ENCODE results near the gene GIN1.
"Not testable (repeated sequence)": the region's sequence is repeated elsewhere in the genome, so short reads cannot be mapped to it uniquely, and the experiment has no call there.

Gene GIN1

DNA sequence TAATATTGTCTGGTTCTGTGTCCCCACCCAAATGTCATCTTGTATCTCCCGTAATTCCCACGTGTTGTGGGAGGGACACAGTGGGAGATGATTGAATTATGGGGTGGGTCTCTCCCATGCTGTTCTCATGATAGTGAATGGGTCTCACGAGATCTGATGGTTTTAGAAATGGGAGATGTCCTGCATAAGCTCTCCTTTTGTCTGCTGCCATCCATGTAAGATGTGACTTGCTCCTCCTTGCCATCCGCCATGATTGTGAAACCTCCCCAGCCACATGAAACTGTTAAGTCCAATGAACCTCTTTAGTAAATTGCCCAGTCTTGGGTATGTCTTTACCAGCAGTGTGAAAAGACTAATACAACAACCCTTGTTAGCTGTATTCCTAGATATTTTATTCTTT, 44.5 kb downstream of the GIN1 start:
- DNase-seq (ENCODE audit: low read depth in 2 of 2) = no peak
- no peak overlapping the region for H3K4me3 ChIP-seq (replicated peaks in 1 of 2; ENCODE audit: low read depth in 2 of 2, low read length in 2 of 2)
- TF ChIP-seq, protein P1, sequence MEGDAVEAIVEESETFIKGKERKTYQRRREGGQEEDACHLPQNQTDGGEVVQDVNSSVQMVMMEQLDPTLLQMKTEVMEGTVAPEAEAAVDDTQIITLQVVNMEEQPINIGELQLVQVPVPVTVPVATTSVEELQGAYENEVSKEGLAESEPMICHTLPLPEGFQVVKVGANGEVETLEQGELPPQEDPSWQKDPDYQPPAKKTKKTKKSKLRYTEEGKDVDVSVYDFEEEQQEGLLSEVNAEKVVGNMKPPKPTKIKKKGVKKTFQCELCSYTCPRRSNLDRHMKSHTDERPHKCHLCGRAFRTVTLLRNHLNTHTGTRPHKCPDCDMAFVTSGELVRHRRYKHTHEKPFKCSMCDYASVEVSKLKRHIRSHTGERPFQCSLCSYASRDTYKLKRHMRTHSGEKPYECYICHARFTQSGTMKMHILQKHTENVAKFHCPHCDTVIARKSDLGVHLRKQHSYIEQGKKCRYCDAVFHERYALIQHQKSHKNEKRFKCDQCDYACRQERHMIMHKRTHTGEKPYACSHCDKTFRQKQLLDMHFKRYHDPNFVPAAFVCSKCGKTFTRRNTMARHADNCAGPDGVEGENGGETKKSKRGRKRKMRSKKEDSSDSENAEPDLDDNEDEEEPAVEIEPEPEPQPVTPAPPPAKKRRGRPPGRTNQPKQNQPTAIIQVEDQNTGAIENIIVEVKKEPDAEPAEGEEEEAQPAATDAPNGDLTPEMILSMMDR (IDR thresholded peaks at IDR 0.05; ENCODE audit: low read depth, low read length) = no peak

DNA sequence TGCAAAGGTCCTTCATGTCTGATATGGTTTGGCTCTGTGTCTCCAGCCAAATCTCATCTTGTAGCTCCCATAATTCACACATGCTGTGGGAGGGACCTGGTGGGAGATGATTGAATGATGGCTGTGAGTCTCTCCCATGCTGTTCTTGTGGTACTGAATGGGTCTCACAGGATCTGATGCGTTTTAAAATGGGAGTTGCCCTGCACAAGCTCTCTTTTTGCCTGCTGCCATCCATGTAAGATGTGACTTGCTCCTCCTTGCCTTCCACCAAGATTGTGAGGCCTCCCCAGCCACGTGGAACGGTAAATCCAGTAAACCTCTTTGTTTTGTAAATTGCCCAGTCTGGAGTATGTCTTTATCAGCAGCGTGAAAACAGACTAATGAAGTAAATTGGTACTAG, 46.4 kb downstream of the GIN1 start:
- H3K4me3 ChIP-seq (replicated peaks in 1 of 2; ENCODE audit: low read depth in 2 of 2, low read length in 2 of 2); DNase-seq (ENCODE audit: low read depth in 2 of 2): not testable (repeated sequence)

- no peak overlapping the region for H3K4me3 ChIP-seq (replicated peaks in 1 of 2; ENCODE audit: low read depth in 2 of 2, low read length in 2 of 2)
- TF ChIP-seq, protein P1 (IDR thresholded peaks at IDR 0.05; ENCODE audit: low read depth, low read length) = no peak
- no peak for DNase-seq (ENCODE audit: low read depth in 2 of 2)
Observed at GRCh38 chr5:103066326-103066725, 53.6 kb downstream of the GIN1 start.

DNA sequence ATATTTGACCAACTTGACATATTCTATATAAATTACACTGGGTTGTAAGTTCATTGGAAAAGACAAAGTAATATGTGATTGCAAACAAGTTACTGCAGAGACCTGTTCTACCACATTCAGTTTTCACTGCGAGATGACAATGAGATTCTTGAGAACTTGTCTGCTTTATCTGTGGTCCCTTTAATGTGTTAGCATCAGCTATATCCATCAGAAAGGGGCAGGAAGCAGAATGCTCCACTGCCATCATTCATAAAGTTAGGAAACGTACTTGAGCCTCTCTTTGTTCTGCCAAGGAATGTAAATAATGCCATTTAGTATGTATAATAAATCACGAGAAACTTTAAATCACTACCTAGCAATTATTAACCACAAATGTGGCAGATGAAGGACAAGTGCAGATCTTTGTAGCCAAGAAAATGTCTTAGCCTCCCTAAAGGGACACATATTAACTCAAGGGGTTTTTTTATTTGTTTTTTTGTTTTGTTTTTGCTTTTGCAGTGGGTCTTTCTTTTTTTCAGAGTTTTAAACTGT, 59.4 kb downstream of the GIN1 start:
- TF ChIP-seq, protein P1 (IDR thresholded peaks at IDR 0.05; ENCODE audit: low read depth, low read length) = no peak
- no peak overlapping the region for H3K4me3 ChIP-seq (replicated peaks in 1 of 2; ENCODE audit: low read depth in 2 of 2, low read length in 2 of 2)
- DNase-seq (ENCODE audit: low read depth in 2 of 2) = no peak

DNA sequence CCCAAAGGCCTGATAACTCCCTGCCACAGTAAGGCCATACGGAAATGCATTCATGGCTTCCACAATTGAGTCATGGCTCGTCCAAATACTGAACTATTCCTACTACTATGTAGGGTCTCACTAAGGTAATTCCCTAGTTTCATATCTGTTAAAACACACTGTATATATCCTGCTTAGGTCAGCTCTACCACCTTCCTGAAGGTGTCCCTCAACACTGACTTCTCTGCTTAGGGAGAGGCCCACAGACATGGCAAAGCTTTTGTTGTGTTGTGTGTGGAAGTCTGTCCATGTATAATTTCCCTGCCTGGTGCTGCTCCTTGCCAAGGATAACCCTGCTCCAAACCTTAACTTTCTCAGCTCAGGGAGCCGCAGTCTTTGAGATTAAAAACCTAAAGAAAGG, 60.4 kb downstream of the GIN1 start:
- H3K4me3 ChIP-seq (replicated peaks in 1 of 2; ENCODE audit: low read depth in 2 of 2, low read length in 2 of 2) = no peak overlapping the region
- TF ChIP-seq, protein P1 (IDR thresholded peaks at IDR 0.05; ENCODE audit: low read depth, low read length) = no peak
- DNase-seq (ENCODE audit: low read depth in 2 of 2) = no peak

GRCh38 chr5:103057208-103058130, 62.5 kb downstream of the GIN1 start:
- H3K4me3 ChIP-seq (replicated peaks in 1 of 2; ENCODE audit: low read depth in 2 of 2, low read length in 2 of 2) = no peak overlapping the region
- TF ChIP-seq, protein P1 (IDR thresholded peaks at IDR 0.05; ENCODE audit: low read depth, low read length) = no peak
- peak in 1 of 2 donors; percentile 44 for DNase-seq (ENCODE audit: low read depth in 2 of 2)

GRCh38 chr5:103046706-103047105, 73.2 kb downstream of the GIN1 start:
- H3K4me3 ChIP-seq (replicated peaks in 1 of 2; ENCODE audit: low read depth in 2 of 2, low read length in 2 of 2); DNase-seq (ENCODE audit: low read depth in 2 of 2): not testable (repeated sequence)

Measured in cardiac fibroblast (primary cell).